GOT3 (cell line): Measurements from ENCODE around the gene ABL1.
"Not testable (repeated sequence)": the region's sequence is repeated elsewhere in the genome, so short reads cannot be mapped to it uniquely, and the experiment has no call there.

Source experiments
- DNase-seq: peaks from one replicate; lab custom pipeline; 2025; ENCODE audit warnings: mixed read lengths; lab: John Stamatoyannopoulos, UW

Gene ABL1

GRCh38 chr9:130834371-130835336 lies at the start of gene ABL1:
ABL1 (plus strand) TSS chr9:130835254; CDS start chr9:130835447, 193 bp downstream.
- DNase-seq, result peak; percentile 42

GRCh38 chr9:130785940-130786508 lies 49.0 kb upstream of the ABL1 start:
- no peak for DNase-seq

- no peak for DNase-seq
These were observed 48.5 kb upstream of the ABL1 start for GRCh38 chr9:130786526-130786925.

GRCh38 chr9:130789747-130790672 lies 45.0 kb upstream of the ABL1 start:
- no peak for DNase-seq

- no peak for DNase-seq
These were observed 43.7 kb upstream of the ABL1 start for GRCh38 chr9:130791303-130791894.

- no peak for DNase-seq
These were observed 41.5 kb upstream of the ABL1 start for GRCh38 chr9:130793589-130793988.

GRCh38 chr9:130794021-130794420 lies 41.0 kb upstream of the ABL1 start:
- DNase-seq, result not testable (repeated sequence)

GRCh38 chr9:130794423-130794822 lies 40.6 kb upstream of the ABL1 start:
- not testable (repeated sequence) for DNase-seq

- no peak for DNase-seq
These were observed 40.0 kb upstream of the ABL1 start for GRCh38 chr9:130794923-130795495.

GRCh38 chr9:130803116-130803515 lies 31.9 kb upstream of the ABL1 start:
- DNase-seq, result not testable (repeated sequence)

- no peak for DNase-seq
These were observed 29.3 kb upstream of the ABL1 start for GRCh38 chr9:130805510-130806326.

- no peak for DNase-seq
These were observed 28.7 kb upstream of the ABL1 start for GRCh38 chr9:130806327-130806716.

- DNase-seq, result no peak
These were observed 24.4 kb upstream of the ABL1 start for GRCh38 chr9:130810609-130811136.

GRCh38 chr9:130815242-130815808 lies 19.7 kb upstream of the ABL1 start:
- DNase-seq, result no peak

- DNase-seq, result no peak
These were observed 17.1 kb upstream of the ABL1 start for GRCh38 chr9:130817914-130818313.

- no peak for DNase-seq
These were observed 14.8 kb upstream of the ABL1 start for GRCh38 chr9:130820135-130820738.

GRCh38 chr9:130823435-130823834 lies 11.6 kb upstream of the ABL1 start:
- DNase-seq, result no peak

- no peak for DNase-seq
These were observed 11.0 kb upstream of the ABL1 start for GRCh38 chr9:130824079-130824478.

GRCh38 chr9:130824643-130825350 lies 10.3 kb upstream of the ABL1 start:
- no peak for DNase-seq
